HEK293T (cell line): ENCODE measurements around the gene DNAJC1.
A peak's percentile ranks its signal among the peaks of the same experiment; 100 is the strongest.

ENCODE experiments used
- CTCF ChIA-PET: fragments of 350-600 bp; formaldehyde crosslinking; extraction: SDS; loops from one replicate; lab custom pipeline; 2021; ENCODE audit warnings: antibody characterized with exemption, inconsistent platforms; lab: Yijun Ruan, JAX
- POLR2A ChIA-PET: fragments of 350-600 bp; formaldehyde crosslinking; extraction: SDS; loops from one replicate; lab custom pipeline; 2020; ENCODE audit warnings: antibody characterized with exemption, inconsistent platforms; lab: Yijun Ruan, JAX
- DNase-seq: peaks from one replicate; pipeline ENCODE4 v3.0.0; 2012; ENCODE audit warnings: mixed read lengths; ENCODE audit errors: extremely low spot score
- ARNT ChIP-seq: fragments of 450-650 bp; IDR thresholded peaks from 2 replicates; pipeline ENCODE4 v1.6.1; 2017; ENCODE audit warnings: mild to moderate bottlenecking
- BHLHE40 ChIP-seq: fragments of 450-650 bp; IDR thresholded peaks from 2 replicates; pipeline ENCODE4 v1.6.1; 2016; ENCODE audit warnings: mild to moderate bottlenecking, moderate library complexity, borderline replicate concordance
- CTBP1 ChIP-seq: fragments of 450-650 bp; IDR thresholded peaks from 2 replicates; pipeline ENCODE4 v1.6.1; 2016; ENCODE audit warnings: borderline replicate concordance
- ELF4 ChIP-seq: fragments of 450-650 bp; IDR thresholded peaks from 2 replicates; pipeline ENCODE4 v1.6.1; 2017; ENCODE audit warnings: antibody characterized with exemption
- FOXA1 ChIP-seq: fragments of 450-650 bp; IDR thresholded peaks from 2 replicates; pipeline ENCODE4 v1.6.1; 2016; ENCODE audit warnings: mild to moderate bottlenecking
- FOXK2 ChIP-seq: fragments of 450-650 bp; IDR thresholded peaks from 2 replicates; pipeline ENCODE4 v1.6.1; 2016; ENCODE audit warnings: mild to moderate bottlenecking
- FOXM1 ChIP-seq: fragments of 450-650 bp; IDR thresholded peaks from 2 replicates; pipeline ENCODE4 v1.6.1; 2017; ENCODE audit warnings: mild to moderate bottlenecking, borderline replicate concordance
- HDGF ChIP-seq: fragments of 450-650 bp; IDR thresholded peaks from 2 replicates; pipeline ENCODE4 v1.6.1; 2017; ENCODE audit warnings: antibody characterized with exemption, borderline replicate concordance
- L3MBTL2 ChIP-seq: fragments of 450-650 bp; conservative IDR thresholded peaks from 2 replicates; pipeline ENCODE4 v1.6.1; 2016; ENCODE audit warnings: mild to moderate bottlenecking
- LEF1 ChIP-seq: fragments of 450-650 bp; IDR thresholded peaks from 2 replicates; pipeline ENCODE4 v1.6.1; 2017; ENCODE audit warnings: mild to moderate bottlenecking, borderline replicate concordance
- NFRKB ChIP-seq: fragments of 450-650 bp; IDR thresholded peaks from 2 replicates; pipeline ENCODE4 v1.6.1; 2016; ENCODE audit warnings: mild to moderate bottlenecking, moderate library complexity
- PKNOX1 ChIP-seq: fragments of 450-650 bp; IDR thresholded peaks from 2 replicates; pipeline ENCODE4 v1.6.1; 2016
- SP1 ChIP-seq: fragments of 450-650 bp; IDR thresholded peaks from 2 replicates; pipeline ENCODE4 v1.6.1; 2017
- SUZ12 ChIP-seq: fragments of 450-650 bp; IDR thresholded peaks from 2 replicates; pipeline ENCODE4 v1.6.1; 2016; ENCODE audit warnings: mild to moderate bottlenecking
- TARDBP ChIP-seq: fragments of 450-650 bp; IDR thresholded peaks from 2 replicates; pipeline ENCODE4 v1.6.1; 2016
- ZNF384 ChIP-seq: fragments of 450-650 bp; IDR thresholded peaks from 2 replicates; pipeline ENCODE4 v1.6.1; 2016

The DNAJC1 gene

GRCh38 chr10:22003177-22003963, at the start of gene DNAJC1:
Gene DNAJC1 (minus strand): TSS chr10:22003730. CDS start chr10:22003434, 296 bp downstream.
- TF ChIP-seq L3MBTL2 (0 out of 2 replicates have a peak, but pooled peaks have one; percentile 70), ELF4 (peak; percentile 45; the same call in 1 of the 2 replicates), PKNOX1 (peak; percentile 75), FOXM1 (no peak)
- ChIA-PET CTCF (interaction anchor here (0.5 to 1.5 kb wide), 3 partner anchors 10 to 223 kb away, joined by 3 to 7 read pairs (median 3); no protein-coding TSS in a partner anchor), POLR2A (interaction anchor here (0.7 to 2.3 kb wide), 12 partner anchors 9 to 809 kb away, joined by 3 to 11 read pairs (median 4); partner anchors contain the start of genes BMI1 and COMMD3)
- DNase-seq, result peak; percentile 95

- ChIA-PET CTCF (no interaction called here), POLR2A (no interaction called here)
- TF ChIP-seq ELF4, result no peak
- no peak for DNase-seq
These were observed 49.5 kb upstream of the DNAJC1 start for GRCh38 chr10:22053048-22053447.

GRCh38 chr10:22049635-22050034, 46.1 kb upstream of the DNAJC1 start:
- no peak for TF ChIP-seq PKNOX1
- TF ChIP-seq FOXM1, result no peak
- no peak for TF ChIP-seq L3MBTL2
- no peak for TF ChIP-seq HDGF
- no peak for TF ChIP-seq ZNF384
- no peak for TF ChIP-seq BHLHE40
- no peak for TF ChIP-seq FOXK2
- TF ChIP-seq NFRKB, result no peak
- TF ChIP-seq LEF1, result no peak
- TF ChIP-seq ARNT, result no peak
- no peak for TF ChIP-seq ELF4
- no peak for TF ChIP-seq SUZ12
- TF ChIP-seq SP1, result no peak
- no peak for DNase-seq
- ChIA-PET CTCF (no interaction called here), POLR2A (no interaction called here)

GRCh38 chr10:22047812-22048211, 44.3 kb upstream of the DNAJC1 start:
- POLR2A ChIA-PET, result no interaction called here
- TF ChIP-seq NFRKB, result no peak
- TF ChIP-seq FOXM1, result 0 out of 2 replicates have a peak, but pooled peaks have one; percentile 22
- TF ChIP-seq PKNOX1, result no peak
- no peak for TF ChIP-seq ZNF384
- no peak for TF ChIP-seq SUZ12
- TF ChIP-seq CTBP1, result no peak
- TF ChIP-seq TARDBP, result no peak
- no peak for DNase-seq
- CTCF ChIA-PET, result no interaction called here

- no peak for DNase-seq
- ChIA-PET POLR2A (no interaction called here), CTCF (no interaction called here)
- no peak for TF ChIP-seq ARNT
- no peak for TF ChIP-seq BHLHE40
- no peak for TF ChIP-seq CTBP1
- no peak for TF ChIP-seq NFRKB
- TF ChIP-seq L3MBTL2, result no peak
- no peak for TF ChIP-seq ELF4
- TF ChIP-seq FOXA1, result no peak
- TF ChIP-seq SP1, result no peak
- TF ChIP-seq HDGF, result no peak
- no peak for TF ChIP-seq LEF1
- TF ChIP-seq SUZ12, result no peak
- TF ChIP-seq FOXK2, result no peak
- no peak for TF ChIP-seq FOXM1
- no peak for TF ChIP-seq TARDBP
- TF ChIP-seq ZNF384, result no peak
- TF ChIP-seq PKNOX1, result no peak
These were observed 39.8 kb upstream of the DNAJC1 start for GRCh38 chr10:22043327-22043633.

- ChIA-PET CTCF (no interaction called here), POLR2A (no interaction called here)
- TF ChIP-seq HDGF (no peak), SP1 (no peak), PKNOX1 (peak; percentile 65; the same call in 1 of the 2 replicates)
- peak; percentile 14 for DNase-seq
These were observed 39.2 kb upstream of the DNAJC1 start for GRCh38 chr10:22042557-22043326.
